MM.1S (cell line): ENCODE measurements around the gene ZNF804B.

Source experiments
- DNase-seq: peaks from one replicate; pipeline ENCODE4 v3.0.0-alpha.2; 2015
- H2AFZ ChIP-seq: fragments of 300-600 bp; sonication (generic); 2 replicates; pipeline ENCODE4 v1.6.0; 2016; ENCODE audit warnings: antibody characterized with exemption, low read length
- H3F3A ChIP-seq: fragments of 300-600 bp; sonication (generic); 2 replicates; pipeline ENCODE4 v1.6.1; 2016; ENCODE audit warnings: mild to moderate bottlenecking, antibody characterized with exemption, low read length, moderate library complexity, mixed read lengths; ENCODE audit not compliant: insufficient read depth
- H3K27ac ChIP-seq: fragments of 300-600 bp; sonication (generic); 2 replicates; pipeline ENCODE4 v1.5.1; 2016; ENCODE audit warnings: mild to moderate bottlenecking, low read length
- H3K27me3 ChIP-seq: fragments of 300-600 bp; sonication (generic); replicated peaks from 2 replicates; pipeline ENCODE4 v1.6.0; 2016; ENCODE audit warnings: low read length; ENCODE audit not compliant: insufficient read depth
- H3K36me3 ChIP-seq: fragments of 300-600 bp; sonication (generic); replicated peaks from 2 replicates; pipeline ENCODE4 v1.6.1; 2016; ENCODE audit warnings: mild to moderate bottlenecking, low read length, mixed read lengths; ENCODE audit not compliant: insufficient read depth
- H3K4me1 ChIP-seq: fragments of 300-600 bp; sonication (generic); 2 replicates; pipeline ENCODE4 v1.6.1; 2016; ENCODE audit warnings: low read length, mixed read lengths
- H3K4me2 ChIP-seq: fragments of 300-600 bp; sonication (generic); 2 replicates; pipeline ENCODE4 v1.6.0; 2016; ENCODE audit warnings: low read depth, low read length
- H3K4me3 ChIP-seq: fragments of 300-600 bp; sonication (generic); 2 replicates; pipeline ENCODE4 v1.5.1; 2016; ENCODE audit warnings: low read length, mixed read lengths
- H3K79me2 ChIP-seq: fragments of 300-600 bp; sonication (generic); 2 replicates; pipeline ENCODE4 v1.6.1; 2016; ENCODE audit warnings: mixed run types, low read length, mixed read lengths
- H3K9ac ChIP-seq: fragments of 300-600 bp; sonication (generic); 2 replicates; pipeline ENCODE4 v1.6.1; 2016; ENCODE audit warnings: low read length, mixed read lengths
- H3K9me2 ChIP-seq: fragments of 300-600 bp; sonication (generic); replicated peaks from 2 replicates; pipeline ENCODE4 v1.6.1; 2016; ENCODE audit warnings: mild to moderate bottlenecking, low read length, mixed read lengths; ENCODE audit not compliant: insufficient read depth
- H3K9me3 ChIP-seq: fragments of 300-600 bp; sonication (generic); replicated peaks from 2 replicates; pipeline ENCODE4 v1.6.1; 2016; ENCODE audit warnings: mild to moderate bottlenecking, low read length, mixed read lengths; ENCODE audit not compliant: insufficient read depth
- H4K20me1 ChIP-seq: fragments of 300-600 bp; sonication (generic); 2 replicates; pipeline ENCODE4 v1.6.1; 2016; ENCODE audit warnings: mild to moderate bottlenecking, low read length, moderate library complexity, mixed read lengths; ENCODE audit not compliant: insufficient read depth
- EZH2 ChIP-seq: fragments of 300-600 bp; sonication (generic); optimal IDR thresholded peaks from 2 replicates; pipeline ENCODE3; 2017; ENCODE audit warnings: low read depth, mild to moderate bottlenecking, antibody characterized with exemption, low read length, mixed read lengths
- EZH2phosphoT487 ChIP-seq: fragments of 300-600 bp; sonication (generic); IDR thresholded peaks from 2 replicates; pipeline ENCODE4 v1.6.1; 2018; ENCODE audit warnings: antibody characterized with exemption, low read length
- TF ChIP-seq, protein P1 (sequence below): fragments of 300-600 bp; sonication (generic); IDR thresholded peaks from 2 replicates; pipeline ENCODE4 v1.5.1; 2016; ENCODE audit warnings: antibody characterized with exemption, low read length, mixed read lengths

ZNF804B gene

DNA sequence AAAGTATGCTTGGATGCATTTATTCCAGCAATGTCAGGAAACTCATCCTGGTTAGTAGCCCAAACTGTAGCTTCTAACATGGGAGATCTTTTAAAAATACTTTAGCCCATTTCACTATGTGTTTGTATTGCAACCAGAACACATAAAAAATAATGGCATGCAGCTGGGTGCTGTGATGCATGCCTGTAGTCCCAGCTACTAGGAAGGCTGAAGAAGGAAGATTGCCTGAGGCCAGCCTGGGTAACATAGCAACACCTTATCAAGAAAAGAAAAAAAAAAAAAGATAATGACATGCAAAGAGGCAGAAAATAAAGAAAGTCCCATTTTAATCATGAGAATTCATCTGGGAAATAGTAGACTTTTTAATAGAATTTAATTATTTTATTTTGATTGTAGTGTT lies 553.1 kb downstream of the ZNF804B start:
- no peaks in the 10 kb centered on the region for H3K79me2 ChIP-seq
- H3K27me3 ChIP-seq = no peaks in the 10 kb centered on the region
- H3K4me1 ChIP-seq = no peaks in the 10 kb centered on the region
- no peak overlapping the region for H3K9ac ChIP-seq
- H2AFZ ChIP-seq = no peak overlapping the region
- H3K9me2 ChIP-seq = no peaks in the 10 kb centered on the region
- H4K20me1 ChIP-seq = no peaks in the 10 kb centered on the region
- H3K4me2 ChIP-seq = no peak overlapping the region
- H3K4me3 ChIP-seq = no peak overlapping the region
- no peaks in the 10 kb centered on the region for H3K9me3 ChIP-seq
- no peak overlapping the region for H3K27ac ChIP-seq
- H3F3A ChIP-seq = no peaks in the 10 kb centered on the region
- no peaks in the 10 kb centered on the region for H3K36me3 ChIP-seq
- no peak for DNase-seq
- TF ChIP-seq, protein P1, sequence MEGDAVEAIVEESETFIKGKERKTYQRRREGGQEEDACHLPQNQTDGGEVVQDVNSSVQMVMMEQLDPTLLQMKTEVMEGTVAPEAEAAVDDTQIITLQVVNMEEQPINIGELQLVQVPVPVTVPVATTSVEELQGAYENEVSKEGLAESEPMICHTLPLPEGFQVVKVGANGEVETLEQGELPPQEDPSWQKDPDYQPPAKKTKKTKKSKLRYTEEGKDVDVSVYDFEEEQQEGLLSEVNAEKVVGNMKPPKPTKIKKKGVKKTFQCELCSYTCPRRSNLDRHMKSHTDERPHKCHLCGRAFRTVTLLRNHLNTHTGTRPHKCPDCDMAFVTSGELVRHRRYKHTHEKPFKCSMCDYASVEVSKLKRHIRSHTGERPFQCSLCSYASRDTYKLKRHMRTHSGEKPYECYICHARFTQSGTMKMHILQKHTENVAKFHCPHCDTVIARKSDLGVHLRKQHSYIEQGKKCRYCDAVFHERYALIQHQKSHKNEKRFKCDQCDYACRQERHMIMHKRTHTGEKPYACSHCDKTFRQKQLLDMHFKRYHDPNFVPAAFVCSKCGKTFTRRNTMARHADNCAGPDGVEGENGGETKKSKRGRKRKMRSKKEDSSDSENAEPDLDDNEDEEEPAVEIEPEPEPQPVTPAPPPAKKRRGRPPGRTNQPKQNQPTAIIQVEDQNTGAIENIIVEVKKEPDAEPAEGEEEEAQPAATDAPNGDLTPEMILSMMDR = no peak
- no peak for TF ChIP-seq EZH2phosphoT487
- TF ChIP-seq EZH2 = no peak

GRCh38 chr7:89316584-89317251 lies 557.2 kb downstream of the ZNF804B start:
- H3K27me3 ChIP-seq = no peaks in the 10 kb centered on the region
- H3K4me2 ChIP-seq = no peak overlapping the region
- no peaks in the 10 kb centered on the region for H3F3A ChIP-seq
- H3K4me3 ChIP-seq = no peak overlapping the region
- H3K9ac ChIP-seq = no peak overlapping the region
- DNase-seq = no peak
- H3K79me2 ChIP-seq = no peaks in the 10 kb centered on the region
- no peak overlapping the region for H2AFZ ChIP-seq
- H3K36me3 ChIP-seq = no peaks in the 10 kb centered on the region
- H4K20me1 ChIP-seq = no peaks in the 10 kb centered on the region
- H3K4me1 ChIP-seq = no peaks in the 10 kb centered on the region
- no peaks in the 10 kb centered on the region for H3K9me3 ChIP-seq
- TF ChIP-seq EZH2 = no peak
- TF ChIP-seq, protein P1 = no peak
- no peak for TF ChIP-seq EZH2phosphoT487
- H3K27ac ChIP-seq = no peak overlapping the region
- no peaks in the 10 kb centered on the region for H3K9me2 ChIP-seq

GRCh38 chr7:89332026-89332425 lies 572.5 kb downstream of the ZNF804B start:
- Histone ChIP-seq H3K27ac (no peak overlapping the region), H3K4me1 (no peaks in the 10 kb centered on the region), H4K20me1 (no peaks in the 10 kb centered on the region), H3K9me3 (no peaks in the 10 kb centered on the region), H3F3A (no peaks in the 10 kb centered on the region), H3K9me2 (no peaks in the 10 kb centered on the region), H3K79me2 (no peaks in the 10 kb centered on the region), H3K4me2 (no peak overlapping the region), H3K36me3 (no peaks in the 10 kb centered on the region), H3K27me3 (no peaks in the 10 kb centered on the region), H3K9ac (no peak overlapping the region), H3K4me3 (no peak overlapping the region), H2AFZ (no peak overlapping the region)
- TF ChIP-seq EZH2 (no peak), EZH2phosphoT487 (no peak)
- TF ChIP-seq, protein P1 = no peak
- DNase-seq = no peak
